Endothelial cell of umbilical vein (primary cell): ENCODE data around the gene LAMC2. TPM values are rescaled to one million over a fixed set of nuclear protein-coding genes. Genes with fewer than 3 reads are reported as not detected.

ENCODE experiments used
- BruUV-seq: library from RNA; stranded (reverse); fragments of 400-500 nt; replicated peaks from 2 replicates; lab custom pipeline; 2021; lab: Mats Ljungman, UMichigan
- CTCF ChIA-PET: fragments of 300-600, 350-600 bp; sonication (Branson Sonifier 250); formaldehyde crosslinking; loops from one replicate; lab custom pipeline; 2021; ENCODE audit warnings: antibody characterized with exemption, inconsistent platforms; lab: Charles Lee
- POLR2A ChIA-PET: fragments of 300-600, 350-600 bp; sonication (Branson Sonifier 250); formaldehyde crosslinking; loops from one replicate; lab custom pipeline; 2021; ENCODE audit warnings: antibody characterized with exemption, inconsistent platforms; lab: Charles Lee
- DNase-seq: peaks from one replicate; pipeline ENCODE4 v3.0.0-alpha.2; 2011; ENCODE audit warnings: low read depth, low spot score
- FAIRE-seq: peaks from 2 replicates; lab custom pipeline; 2011; peaks lifted over from hg19 to GRCh38; lab: Jason Lieb, UNC
- H2AFZ ChIP-seq: 2 replicates; pipeline ENCODE4 v1.6.0; 2012; ENCODE audit warnings: low read depth, low read length, control low read depth, inconsistent platforms
- H3K27ac ChIP-seq: 2 replicates; pipeline ENCODE4 v1.5.1; 2011; ENCODE audit warnings: low read depth, mild to moderate bottlenecking, control low read depth, low read length, moderate library complexity; ENCODE audit not compliant: insufficient read depth
- H3K27me3 ChIP-seq, 2 experiments: 2 replicates each; pipeline versions ENCODE4 v1.6.0 to v1.6.1; 2011; ENCODE audit warnings: low read length in 2 of 2, mixed read lengths in 1 of 2; ENCODE audit not compliant: control insufficient read depth in 2 of 2, insufficient read depth in 2 of 2
- H3K36me3 ChIP-seq, 2 experiments: 2 replicates in 1 of 2; 3 replicates in 1 of 2; pipeline ENCODE4 v1.5.1; 2011; ENCODE audit warnings: low read length in 2 of 2, mild to moderate bottlenecking in 1 of 2, moderate library complexity in 1 of 2; ENCODE audit not compliant: control insufficient read depth in 2 of 2, insufficient read depth in 2 of 2; ENCODE audit errors: extremely low read depth in 1 of 2
- H3K4me1 ChIP-seq: 3 replicates; pipeline ENCODE4 v1.5.1; 2011; ENCODE audit warnings: mild to moderate bottlenecking, low read length; ENCODE audit not compliant: control insufficient read depth, insufficient read depth; ENCODE audit errors: extremely low read depth
- H3K4me2 ChIP-seq: 2 replicates; pipeline ENCODE4 v1.6.1; 2011; ENCODE audit warnings: low read length, control low read depth, mixed read lengths; ENCODE audit not compliant: insufficient read depth
- H3K4me3 ChIP-seq, 3 experiments: fragments of 200-600 bp in 1 of 3; sonication (generic), shearing (Covaris generic) in 1 of 3; replicated peaks in 1 of 3; 2 replicates each; pipeline ENCODE4 v1.5.1; 2011 to 2016; ENCODE audit warnings: control low read depth in 3 of 3, low read length in 3 of 3, mild to moderate bottlenecking in 2 of 3, inconsistent platforms in 1 of 3, low read depth in 1 of 3, moderate library complexity in 1 of 3; ENCODE audit not compliant: insufficient read depth in 1 of 3
- H3K79me2 ChIP-seq: 2 replicates; pipeline ENCODE4 v1.6.0; 2012; ENCODE audit warnings: low read length, inconsistent platforms; ENCODE audit not compliant: control insufficient read depth, insufficient read depth
- H3K9ac ChIP-seq: replicated peaks from 2 replicates; pipeline ENCODE3; 2011; ENCODE audit warnings: low read length, control low read depth; ENCODE audit not compliant: insufficient read depth; ENCODE audit errors: extremely low read depth
- H3K9me1 ChIP-seq: replicated peaks from 3 replicates; pipeline ENCODE4 v1.6.0; 2011; ENCODE audit warnings: mild to moderate bottlenecking, low read length; ENCODE audit not compliant: control insufficient read depth, insufficient read depth; ENCODE audit errors: extremely low read depth
- H3K9me3 ChIP-seq: replicated peaks from 2 replicates; pipeline ENCODE4 v1.5.1; 2012; ENCODE audit warnings: low read length, inconsistent platforms; ENCODE audit not compliant: control insufficient read depth, insufficient read depth
- H4K20me1 ChIP-seq: replicated peaks from 2 replicates; pipeline ENCODE3; 2011; ENCODE audit warnings: mild to moderate bottlenecking, low read length; ENCODE audit not compliant: control insufficient read depth, insufficient read depth; ENCODE audit errors: extremely low read depth
- EZH2 ChIP-seq: IDR thresholded peaks from 2 replicates; pipeline ENCODE4 v1.6.1; 2012; ENCODE audit warnings: borderline replicate concordance, low read depth, mild to moderate bottlenecking, moderate library complexity, low read length, inconsistent platforms; ENCODE audit not compliant: severe bottlenecking
- FOS ChIP-seq: IDR thresholded peaks from 2 replicates; pipeline ENCODE4 v1.6.1; 2011; ENCODE audit warnings: mild to moderate bottlenecking, low read length, moderate library complexity, borderline replicate concordance; ENCODE audit not compliant: insufficient read depth
- GATA2 ChIP-seq: IDR thresholded peaks from 2 replicates; pipeline ENCODE4 v1.7.0; 2011; ENCODE audit warnings: low read depth, mild to moderate bottlenecking, moderate library complexity, mixed read lengths, low read length; ENCODE audit not compliant: insufficient read length, insufficient read depth
- JUN ChIP-seq: IDR thresholded peaks from 2 replicates; pipeline ENCODE4 v1.6.1; 2011; ENCODE audit warnings: borderline replicate concordance, low read depth; ENCODE audit not compliant: insufficient read length, insufficient read depth
- MYC ChIP-seq: IDR thresholded peaks from one replicate; pipeline ENCODE4 v1.6.1; 2011; ENCODE audit warnings: mild to moderate bottlenecking, low read depth, low read length
- POLR2A ChIP-seq: IDR thresholded peaks from 2 replicates; pipeline ENCODE4 v1.6.1; 2012; ENCODE audit warnings: low read depth, mild to moderate bottlenecking, control low read depth, low read length
- POLR2AphosphoS5 ChIP-seq: IDR thresholded peaks from 2 replicates; pipeline ENCODE4 v1.6.1; 2012; ENCODE audit warnings: low read depth, mild to moderate bottlenecking, control low read depth, low read length, moderate library complexity; ENCODE audit not compliant: insufficient read depth
- dilution Hi-C: fragments of 300-500 bp; cut with MboI; formaldehyde crosslinking; loops from one replicate; pipeline ENCODE4 v1.15.0; 2019; ENCODE audit warnings: low sequenced_read_pairs; ENCODE audit not compliant: extremely low pct_ligation_motif_present
- intact Hi-C: fragments of 100-400 bp; cut with micrococcal nuclease; formaldehyde crosslinking; loops from one replicate; pipeline ENCODE4 v1.10.0; 2022
- polyA plus RNA-seq, 4 experiments: library from polyadenylated mRNA; depleted of rRNA in 3 of 4; stranded (reverse) in 3 of 4; unstranded in 1 of 4; fragments of >200 nt; gene quantifications; 2 replicates each; pipeline versions ENCODE4 v1.2.1 to v1.2.3, GENCODE V29; 2011 to 2012; ENCODE audit warnings: missing spikeins in 1 of 4
- total RNA-seq: library from RNA; stranded (reverse); gene quantifications from 2 replicates; pipeline ENCODE4 v1.2.3, GENCODE V29; 2021
- TF ChIP-seq, protein P1 (sequence below), 2 donors: IDR thresholded peaks; 1 replicate in 1 of 2; 2 replicates in 1 of 2; pipeline ENCODE4 v1.5.1; 2011; ENCODE audit warnings: low read length in 2 of 2, mild to moderate bottlenecking in 2 of 2, moderate library complexity in 2 of 2, control low read depth in 1 of 2, inconsistent platforms in 1 of 2, low read depth in 1 of 2; ENCODE audit not compliant: insufficient read depth in 1 of 2; ENCODE audit errors: extremely low read depth in 1 of 2
- TF ChIP-seq, protein P2 (sequence below): IDR thresholded peaks from 2 replicates; pipeline ENCODE4 v1.6.1; 2011; ENCODE audit not compliant: insufficient read depth, insufficient read length

LAMC2 gene
- total and polyA plus RNA-seq, 2 donors (not counting 3 experiments of a cell fraction or from before 2014, with no cell fraction given): 0.23 to 0.82 TPM

DNA sequence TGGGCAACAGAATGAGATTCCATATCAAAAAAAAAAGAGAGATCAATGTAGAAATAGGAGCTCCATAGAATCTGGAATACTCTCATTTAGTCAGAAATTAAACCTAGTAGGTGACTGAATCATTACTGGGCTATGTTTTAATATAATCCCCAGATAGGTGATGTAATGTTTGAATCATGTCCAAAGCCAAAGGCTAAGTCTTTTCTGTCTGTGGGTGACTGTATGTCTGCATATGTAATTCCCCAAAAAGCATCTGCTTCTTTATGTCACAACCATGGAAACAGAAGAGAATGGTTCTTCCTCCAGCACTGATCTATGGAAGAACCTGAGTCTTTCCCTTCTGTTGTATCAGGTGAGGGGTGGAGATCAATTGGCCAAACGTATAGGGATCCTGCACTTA lies 5.8 kb downstream of the LAMC2 start:
- ChIA-PET CTCF (interaction anchor here (1.1 to 1.5 kb wide), 3 partner anchors 12 to 36 kb away, joined by 3 to 4 read pairs (median 4); no protein-coding TSS in a partner anchor), POLR2A (no interaction called here)
- Histone ChIP-seq H3K27me3 (no peaks in the 10 kb centered on the region), H3K4me1 (peaks cover 12% of the 10 kb centered on the region), H3K4me3 (no peak overlapping the region), H3K79me2 (no peaks in the 10 kb centered on the region), H3K9me1 (no peaks in the 10 kb centered on the region), H2AFZ (no peak overlapping the region), H4K20me1 (no peaks in the 10 kb centered on the region), H3K4me2 (no peak overlapping the region), H3K9me3 (no peaks in the 10 kb centered on the region), H3K9ac (no peak overlapping the region), H3K27ac (no peak overlapping the region), H3K36me3 (no peaks in the 10 kb centered on the region)
- no TSS peak for BruUV-seq
- TF ChIP-seq FOS: no peak
- FAIRE-seq (peak; percentile 63), DNase-seq (peak; percentile 35)
- dilution Hi-C loops: no loop called here
- intact Hi-C loops: no loop called here

- no TSS peak for BruUV-seq
- Histone ChIP-seq H3K9me3 (no peaks in the 10 kb centered on the region), H3K36me3 (no peaks in the 10 kb centered on the region), H3K4me1 (peaks cover 12% of the 10 kb centered on the region), H3K4me2 (no peak overlapping the region), H3K4me3 (no peak overlapping the region), H3K9me1 (no peaks in the 10 kb centered on the region), H3K27ac (no peak overlapping the region), H3K27me3 (no peaks in the 10 kb centered on the region), H2AFZ (no peak overlapping the region), H4K20me1 (no peaks in the 10 kb centered on the region), H3K79me2 (no peaks in the 10 kb centered on the region), H3K9ac (no peak overlapping the region)
- ChIA-PET CTCF (interaction anchor here (1.1 to 2.2 kb wide), 2 partner anchors 16 to 41 kb away, joined by 3 to 10 read pairs; no protein-coding TSS in a partner anchor), POLR2A (no interaction called here)
- FAIRE-seq: no peak
- intact Hi-C loops: no loop called here
- TF ChIP-seq EZH2 (no peak), POLR2AphosphoS5 (no peak), GATA2 (no peak), MYC (no peak), FOS (no peak), POLR2A (no peak), JUN (no peak)
- TF ChIP-seq, protein P1, sequence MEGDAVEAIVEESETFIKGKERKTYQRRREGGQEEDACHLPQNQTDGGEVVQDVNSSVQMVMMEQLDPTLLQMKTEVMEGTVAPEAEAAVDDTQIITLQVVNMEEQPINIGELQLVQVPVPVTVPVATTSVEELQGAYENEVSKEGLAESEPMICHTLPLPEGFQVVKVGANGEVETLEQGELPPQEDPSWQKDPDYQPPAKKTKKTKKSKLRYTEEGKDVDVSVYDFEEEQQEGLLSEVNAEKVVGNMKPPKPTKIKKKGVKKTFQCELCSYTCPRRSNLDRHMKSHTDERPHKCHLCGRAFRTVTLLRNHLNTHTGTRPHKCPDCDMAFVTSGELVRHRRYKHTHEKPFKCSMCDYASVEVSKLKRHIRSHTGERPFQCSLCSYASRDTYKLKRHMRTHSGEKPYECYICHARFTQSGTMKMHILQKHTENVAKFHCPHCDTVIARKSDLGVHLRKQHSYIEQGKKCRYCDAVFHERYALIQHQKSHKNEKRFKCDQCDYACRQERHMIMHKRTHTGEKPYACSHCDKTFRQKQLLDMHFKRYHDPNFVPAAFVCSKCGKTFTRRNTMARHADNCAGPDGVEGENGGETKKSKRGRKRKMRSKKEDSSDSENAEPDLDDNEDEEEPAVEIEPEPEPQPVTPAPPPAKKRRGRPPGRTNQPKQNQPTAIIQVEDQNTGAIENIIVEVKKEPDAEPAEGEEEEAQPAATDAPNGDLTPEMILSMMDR (IDR thresholded peaks at IDR 0.05; ENCODE audit: extremely low read depth in 1 of 2, insufficient read depth in 1 of 2, low read depth in 1 of 2, low read length in 2 of 2): no peak
- TF ChIP-seq, protein P2, sequence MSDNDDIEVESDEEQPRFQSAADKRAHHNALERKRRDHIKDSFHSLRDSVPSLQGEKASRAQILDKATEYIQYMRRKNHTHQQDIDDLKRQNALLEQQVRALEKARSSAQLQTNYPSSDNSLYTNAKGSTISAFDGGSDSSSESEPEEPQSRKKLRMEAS: no peak
- dilution Hi-C loops: no loop called here
- DNase-seq: no peak
These were observed 8.0 kb downstream of the LAMC2 start for GRCh38 chr1:183193963-183194525.
